SK-N-SH (cell line): Measurements from ENCODE around the gene SPANXN3. TPM values are rescaled to one million over a fixed set of nuclear protein-coding genes. Genes with fewer than 3 reads are reported as not detected.

Experiments
- CTCF ChIA-PET: fragments of 300-600, 350-600 bp; formaldehyde crosslinking; extraction: SDS; loops from one replicate; lab custom pipeline; 2021; lab: Yijun Ruan, JAX
- POLR2A ChIA-PET: fragments of 350-600 bp; sonication (Branson Sonifier 250); formaldehyde crosslinking; extraction: SDS; loops from one replicate; lab custom pipeline; 2020; ENCODE audit warnings: antibody characterized with exemption, inconsistent platforms; lab: Yijun Ruan, JAX
- DNase-seq: peaks from one replicate; pipeline ENCODE4 v3.0.0; 2012
- H2AFZ ChIP-seq: fragments of 200-600 bp; sonication (generic); 2 replicates; pipeline ENCODE4 v1.8.1; 2016; ENCODE audit warnings: antibody characterized with exemption, mild to moderate bottlenecking, low read depth
- H3F3A ChIP-seq: fragments of 200-600 bp; sonication (generic); replicated peaks from 2 replicates; pipeline ENCODE3; 2016; ENCODE audit warnings: antibody characterized with exemption, mild to moderate bottlenecking; ENCODE audit not compliant: insufficient read depth
- H3K27ac ChIP-seq, 2 experiments: fragments of 200-500 bp in 1 of 2; fragments of 200-600 bp in 1 of 2; sonication (Bioruptor generic) in 1 of 2; sonication (generic), shearing (Covaris generic) in 1 of 2; 2 replicates each; pipeline versions ENCODE4 v1.5.1 to v1.6.1; 2014 to 2016; ENCODE audit warnings: low read depth in 2 of 2, inconsistent platforms in 1 of 2, low read length in 1 of 2, mild to moderate bottlenecking in 1 of 2, mixed read lengths in 1 of 2
- H3K27me3 ChIP-seq: fragments of 200-600 bp; sonication (generic), shearing (Covaris generic); 2 replicates; pipeline ENCODE4 v1.6.1; 2016; ENCODE audit warnings: mixed run types; ENCODE audit not compliant: insufficient read depth
- H3K36me3 ChIP-seq, 2 experiments: fragments of 200-500 bp in 1 of 2; fragments of 200-600 bp in 1 of 2; sonication (Bioruptor generic) in 1 of 2; sonication (generic) in 1 of 2; replicated peaks in 1 of 2; 2 replicates each; pipeline versions ENCODE3 to v1.5.1; 2014 to 2016; ENCODE audit warnings: low read length in 1 of 2, mild to moderate bottlenecking in 1 of 2; ENCODE audit not compliant: insufficient read depth in 2 of 2, control insufficient read depth in 1 of 2
- H3K4me1 ChIP-seq, 2 experiments: fragments of 200-500 bp in 1 of 2; fragments of 200-600 bp in 1 of 2; sonication (Bioruptor generic) in 1 of 2; sonication (generic), shearing (Covaris generic) in 1 of 2; 2 replicates each; pipeline versions ENCODE4 v1.5.1 to v1.6.1; 2014 to 2016; ENCODE audit warnings: low read depth in 1 of 2, low read length in 1 of 2, mixed run types in 1 of 2; ENCODE audit not compliant: insufficient read depth in 2 of 2, control insufficient read depth in 1 of 2
- H3K4me2 ChIP-seq: fragments of 200-600 bp; sonication (generic), shearing (Covaris generic); 2 replicates; pipeline ENCODE4 v1.6.1; 2017; ENCODE audit warnings: mixed run types
- H3K4me3 ChIP-seq, 2 experiments: fragments of 200-500 bp in 1 of 2; fragments of 200-600 bp in 1 of 2; sonication (Bioruptor generic) in 1 of 2; sonication (generic), shearing (Covaris generic) in 1 of 2; 2 replicates each; pipeline versions ENCODE4 v1.5.1 to v1.8.1; 2014 to 2016; ENCODE audit warnings: low read depth in 2 of 2, inconsistent platforms in 1 of 2, low read length in 1 of 2, mild to moderate bottlenecking in 1 of 2, mixed read lengths in 1 of 2, moderate library complexity in 1 of 2
- H3K79me2 ChIP-seq: fragments of 200-600 bp; sonication (generic); 2 replicates; pipeline ENCODE4 v1.8.1; 2017; ENCODE audit warnings: mild to moderate bottlenecking; ENCODE audit not compliant: insufficient read depth
- H3K9ac ChIP-seq: fragments of 200-600 bp; sonication (generic); 2 replicates; pipeline ENCODE4 v1.6.1; 2017; ENCODE audit warnings: mixed run types
- H3K9me2 ChIP-seq: fragments of 200-600 bp; sonication (generic); 2 replicates; pipeline ENCODE4 v1.6.1; 2017; ENCODE audit warnings: mixed run types
- H3K9me3 ChIP-seq: fragments of 200-600 bp; sonication (generic); 2 replicates; pipeline ENCODE4 v1.6.1; 2017; ENCODE audit warnings: mixed run types, mild to moderate bottlenecking, moderate library complexity
- H4K20me1 ChIP-seq: fragments of 200-600 bp; sonication (generic); 2 replicates; pipeline ENCODE4 v1.6.1; 2017; ENCODE audit warnings: mild to moderate bottlenecking, mixed run types; ENCODE audit not compliant: insufficient read depth
- CHD2 ChIP-seq: fragments of 150-350 bp; IDR thresholded peaks from 2 replicates; pipeline ENCODE4 v1.6.1; 2018; ENCODE audit warnings: low read length; ENCODE audit not compliant: partially characterized antibody
- ELF1 ChIP-seq: IDR thresholded peaks from 2 replicates; pipeline ENCODE4 v1.4.0; 2012
- FOSL2 ChIP-seq: IDR thresholded peaks from 2 replicates; pipeline ENCODE4 v1.4.0; 2012; ENCODE audit warnings: low read depth, mild to moderate bottlenecking, moderate library complexity, borderline replicate concordance
- RAD21 ChIP-seq: IDR thresholded peaks from 2 replicates; pipeline ENCODE4 v1.6.1; 2012; ENCODE audit warnings: mild to moderate bottlenecking, low read length
- TEAD4 ChIP-seq: IDR thresholded peaks from 2 replicates; pipeline ENCODE4 v1.4.0; 2012; ENCODE audit warnings: mild to moderate bottlenecking, borderline replicate concordance; ENCODE audit not compliant: insufficient read depth
- YY1 ChIP-seq: IDR thresholded peaks from 2 replicates; pipeline ENCODE4 v1.4.0; 2012; ENCODE audit warnings: low read depth, mild to moderate bottlenecking
- WGBS: methylation state at CpG from one replicate; pipeline ENCODE4 v1.1.6; 2017; ENCODE audit warnings: low lambda C conversion rate; 5-methylcytosine and 5-hydroxymethylcytosine counted together
- polyA plus RNA-seq, 3 experiments: library from polyadenylated mRNA; depleted of rRNA; stranded (reverse); fragments of >200 nt; gene quantifications; 2 replicates each; pipeline ENCODE4 v1.2.3, GENCODE V29; 2012
- TF ChIP-seq, protein P1 (sequence below): IDR thresholded peaks from 2 replicates; pipeline ENCODE4 v1.6.1; 2012; ENCODE audit warnings: mild to moderate bottlenecking, low read depth, low read length, moderate library complexity
- TF ChIP-seq, protein P2 (sequence below): fragments of 200-600 bp; sonication (generic); IDR thresholded peaks from 2 replicates; pipeline ENCODE4 v1.6.1; 2017; ENCODE audit warnings: antibody characterized with exemption, mild to moderate bottlenecking, moderate library complexity
- TF ChIP-seq, protein P3 (sequence below): IDR thresholded peaks from 2 replicates; pipeline ENCODE4; 2012
- TF ChIP-seq, protein P4 (sequence below): fragments of 150-350 bp; IDR thresholded peaks from 2 replicates; pipeline ENCODE4 v1.6.1; 2017; ENCODE audit warnings: antibody characterized with exemption, low read length, low read depth, borderline replicate concordance

Gene SPANXN3
- polyA plus RNA-seq, 1 of the 3 experiments (the other 2 are of a cell fraction): not detected

DNA sequence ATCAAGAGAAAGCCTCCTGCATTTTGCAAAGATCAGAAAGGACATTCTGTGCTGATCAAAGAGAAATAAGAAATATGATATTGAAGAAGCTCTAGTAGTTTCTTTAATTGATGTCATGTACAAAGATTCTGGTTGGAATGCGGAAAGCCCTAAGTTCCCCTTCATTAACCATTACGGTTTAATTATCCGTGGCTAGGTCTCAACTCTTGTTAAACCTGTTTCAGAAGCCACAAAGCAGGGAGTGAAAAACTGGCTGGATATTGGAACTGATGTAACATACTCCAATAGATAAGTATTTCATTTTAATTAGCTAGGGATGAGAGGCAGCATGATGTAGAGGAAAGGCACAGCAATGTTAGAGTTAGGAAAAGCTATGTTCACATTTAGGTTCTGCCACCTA is 55.7 kb downstream of the SPANXN3 start:
- Histone ChIP-seq H4K20me1 (no peaks in the 10 kb centered on the region), H3K27ac (no peak overlapping the region), H3K4me3 (no peak overlapping the region), H3K4me1 (no peaks in the 10 kb centered on the region)
- CTCF ChIA-PET: no interaction called here
- TF ChIP-seq CHD2: no peak
- TF ChIP-seq FOSL2: no peak
- no peak for TF ChIP-seq RAD21
- TF ChIP-seq, protein P1, sequence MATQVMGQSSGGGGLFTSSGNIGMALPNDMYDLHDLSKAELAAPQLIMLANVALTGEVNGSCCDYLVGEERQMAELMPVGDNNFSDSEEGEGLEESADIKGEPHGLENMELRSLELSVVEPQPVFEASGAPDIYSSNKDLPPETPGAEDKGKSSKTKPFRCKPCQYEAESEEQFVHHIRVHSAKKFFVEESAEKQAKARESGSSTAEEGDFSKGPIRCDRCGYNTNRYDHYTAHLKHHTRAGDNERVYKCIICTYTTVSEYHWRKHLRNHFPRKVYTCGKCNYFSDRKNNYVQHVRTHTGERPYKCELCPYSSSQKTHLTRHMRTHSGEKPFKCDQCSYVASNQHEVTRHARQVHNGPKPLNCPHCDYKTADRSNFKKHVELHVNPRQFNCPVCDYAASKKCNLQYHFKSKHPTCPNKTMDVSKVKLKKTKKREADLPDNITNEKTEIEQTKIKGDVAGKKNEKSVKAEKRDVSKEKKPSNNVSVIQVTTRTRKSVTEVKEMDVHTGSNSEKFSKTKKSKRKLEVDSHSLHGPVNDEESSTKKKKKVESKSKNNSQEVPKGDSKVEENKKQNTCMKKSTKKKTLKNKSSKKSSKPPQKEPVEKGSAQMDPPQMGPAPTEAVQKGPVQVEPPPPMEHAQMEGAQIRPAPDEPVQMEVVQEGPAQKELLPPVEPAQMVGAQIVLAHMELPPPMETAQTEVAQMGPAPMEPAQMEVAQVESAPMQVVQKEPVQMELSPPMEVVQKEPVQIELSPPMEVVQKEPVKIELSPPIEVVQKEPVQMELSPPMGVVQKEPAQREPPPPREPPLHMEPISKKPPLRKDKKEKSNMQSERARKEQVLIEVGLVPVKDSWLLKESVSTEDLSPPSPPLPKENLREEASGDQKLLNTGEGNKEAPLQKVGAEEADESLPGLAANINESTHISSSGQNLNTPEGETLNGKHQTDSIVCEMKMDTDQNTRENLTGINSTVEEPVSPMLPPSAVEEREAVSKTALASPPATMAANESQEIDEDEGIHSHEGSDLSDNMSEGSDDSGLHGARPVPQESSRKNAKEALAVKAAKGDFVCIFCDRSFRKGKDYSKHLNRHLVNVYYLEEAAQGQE: no peak
- TF ChIP-seq, protein P2, sequence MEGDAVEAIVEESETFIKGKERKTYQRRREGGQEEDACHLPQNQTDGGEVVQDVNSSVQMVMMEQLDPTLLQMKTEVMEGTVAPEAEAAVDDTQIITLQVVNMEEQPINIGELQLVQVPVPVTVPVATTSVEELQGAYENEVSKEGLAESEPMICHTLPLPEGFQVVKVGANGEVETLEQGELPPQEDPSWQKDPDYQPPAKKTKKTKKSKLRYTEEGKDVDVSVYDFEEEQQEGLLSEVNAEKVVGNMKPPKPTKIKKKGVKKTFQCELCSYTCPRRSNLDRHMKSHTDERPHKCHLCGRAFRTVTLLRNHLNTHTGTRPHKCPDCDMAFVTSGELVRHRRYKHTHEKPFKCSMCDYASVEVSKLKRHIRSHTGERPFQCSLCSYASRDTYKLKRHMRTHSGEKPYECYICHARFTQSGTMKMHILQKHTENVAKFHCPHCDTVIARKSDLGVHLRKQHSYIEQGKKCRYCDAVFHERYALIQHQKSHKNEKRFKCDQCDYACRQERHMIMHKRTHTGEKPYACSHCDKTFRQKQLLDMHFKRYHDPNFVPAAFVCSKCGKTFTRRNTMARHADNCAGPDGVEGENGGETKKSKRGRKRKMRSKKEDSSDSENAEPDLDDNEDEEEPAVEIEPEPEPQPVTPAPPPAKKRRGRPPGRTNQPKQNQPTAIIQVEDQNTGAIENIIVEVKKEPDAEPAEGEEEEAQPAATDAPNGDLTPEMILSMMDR: no peak
- TF ChIP-seq TEAD4: no peak
- TF ChIP-seq, protein P3, sequence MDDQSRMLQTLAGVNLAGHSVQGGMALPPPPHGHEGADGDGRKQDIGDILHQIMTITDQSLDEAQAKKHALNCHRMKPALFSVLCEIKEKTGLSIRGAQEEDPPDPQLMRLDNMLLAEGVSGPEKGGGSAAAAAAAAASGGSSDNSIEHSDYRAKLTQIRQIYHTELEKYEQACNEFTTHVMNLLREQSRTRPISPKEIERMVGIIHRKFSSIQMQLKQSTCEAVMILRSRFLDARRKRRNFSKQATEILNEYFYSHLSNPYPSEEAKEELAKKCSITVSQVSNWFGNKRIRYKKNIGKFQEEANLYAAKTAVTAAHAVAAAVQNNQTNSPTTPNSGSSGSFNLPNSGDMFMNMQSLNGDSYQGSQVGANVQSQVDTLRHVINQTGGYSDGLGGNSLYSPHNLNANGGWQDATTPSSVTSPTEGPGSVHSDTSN: no peak
- TF ChIP-seq, protein P4, sequence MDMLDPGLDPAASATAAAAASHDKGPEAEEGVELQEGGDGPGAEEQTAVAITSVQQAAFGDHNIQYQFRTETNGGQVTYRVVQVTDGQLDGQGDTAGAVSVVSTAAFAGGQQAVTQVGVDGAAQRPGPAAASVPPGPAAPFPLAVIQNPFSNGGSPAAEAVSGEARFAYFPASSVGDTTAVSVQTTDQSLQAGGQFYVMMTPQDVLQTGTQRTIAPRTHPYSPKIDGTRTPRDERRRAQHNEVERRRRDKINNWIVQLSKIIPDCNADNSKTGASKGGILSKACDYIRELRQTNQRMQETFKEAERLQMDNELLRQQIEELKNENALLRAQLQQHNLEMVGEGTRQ: no peak
- no peak for TF ChIP-seq YY1
- TF ChIP-seq ELF1: no peak
- TF ChIP-seq, all 33 proteins: peak for 0
- H2AFZ ChIP-seq: no peak overlapping the region
- H3F3A ChIP-seq: no peaks in the 10 kb centered on the region
- no peaks in the 10 kb centered on the region for H3K9me3 ChIP-seq
- no peak for DNase-seq
- H3K36me3 ChIP-seq: no peaks in the 10 kb centered on the region
- 9% methylated on average over 3 of the region's 3 CpGs for WGBS
- H3K9ac ChIP-seq: no peak overlapping the region
- H3K4me2 ChIP-seq: no peak overlapping the region
- no peaks in the 10 kb centered on the region for H3K9me2 ChIP-seq
- H3K27me3 ChIP-seq: no peaks in the 10 kb centered on the region
- POLR2A ChIA-PET: no interaction called here
- H3K79me2 ChIP-seq: no peaks in the 10 kb centered on the region

Other genes with a start within 250 kb of the SPANXN3 start
- gene SLITRK4, start 118.6 kb upstream of the SPANXN3 start, polyA plus RNA-seq (2012; rRNA removed): not detected in 2 replicates
- not detected in 2 replicates for gene SPANXN2, start 203.3 kb upstream of the SPANXN3 start, polyA plus RNA-seq (2012; rRNA removed)